ENCODE data around the gene SIGLEC11.
A peak's percentile ranks its signal among the peaks of the same experiment; 100 is the strongest.

Gene SIGLEC11

GRCh38 chr19:49938662-49939061, 22.3 kb downstream of the SIGLEC11 start:
- Mint-ChIP-seq H3K27ac (no peak overlapping the region), H3K9me3 (no peaks in the 10 kb centered on the region), H3K27me3 (peaks cover 14 to 36% of the 10 kb centered on the region in 2 donors), H3K4me1 (ENCODE audit: low read depth in 2 of 2) (peaks cover 2 to 13% of the 10 kb centered on the region in 2 donors), H3K36me3 (ENCODE audit: insufficient read depth) (peaks cover 7% of the 10 kb centered on the region), H3K4me3 (no peak overlapping the region)
- no peak for ATAC-seq (replicated peaks)
- DNase-seq = no peak

GRCh38 chr19:49937750-49938381, 23.1 kb downstream of the SIGLEC11 start:
- Mint-ChIP-seq H3K27me3 (peaks cover 6 to 28% of the 10 kb centered on the region in 2 donors), H3K4me3 (no peak overlapping the region), H3K36me3 (ENCODE audit: insufficient read depth) (peaks cover 7% of the 10 kb centered on the region), H3K4me1 (ENCODE audit: low read depth in 2 of 2) (peaks cover 10 to 19% of the 10 kb centered on the region in 2 donors), H3K27ac (no peak overlapping the region), H3K9me3 (no peaks in the 10 kb centered on the region)
- ATAC-seq (replicated peaks) = peak; percentile 55
- peak; percentile 75 to 77 (median 76) for DNase-seq

- H3K27ac Mint-ChIP-seq = no peak overlapping the region
- no peak overlapping the region for H3K4me3 Mint-ChIP-seq
- no peaks in the 10 kb centered on the region for H3K9me3 Mint-ChIP-seq
- H3K27me3 Mint-ChIP-seq = peaks cover 0 to 17% of the 10 kb centered on the region in 2 donors
- peaks cover 19 to 27% of the 10 kb centered on the region in 2 donors for H3K4me1 Mint-ChIP-seq (ENCODE audit: low read depth in 2 of 2)
- DNase-seq (no peak), ATAC-seq (replicated peaks) (no peak)
- H3K36me3 Mint-ChIP-seq (ENCODE audit: insufficient read depth) = peaks cover 18% of the 10 kb centered on the region
Observed at GRCh38 chr19:49936549-49936948, 24.4 kb downstream of the SIGLEC11 start.

DNA sequence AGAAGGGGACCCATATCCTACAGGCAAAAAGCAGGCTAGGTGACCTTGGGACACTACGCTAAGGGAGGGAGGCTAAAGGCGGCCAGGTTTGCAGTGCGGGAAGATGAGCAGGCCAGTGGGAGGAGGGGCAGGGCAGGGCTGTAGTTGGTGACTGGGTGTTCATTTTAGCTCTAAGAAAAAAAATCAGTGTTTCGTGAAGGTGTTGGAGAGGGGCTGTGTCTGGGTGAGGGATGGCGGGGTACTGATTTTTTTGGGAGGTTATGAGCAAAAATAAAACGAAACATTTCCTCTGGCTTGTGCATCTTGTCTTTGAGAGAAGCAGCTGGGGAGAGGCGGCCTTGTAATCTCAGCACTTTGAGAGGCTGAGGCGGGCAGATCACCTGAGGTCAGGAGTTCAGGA, 27.3 kb downstream of the SIGLEC11 start:
- no peaks in the 10 kb centered on the region for H3K9me3 Mint-ChIP-seq
- H3K27ac Mint-ChIP-seq = peak overlapping the region in 1 of 2 donors; percentile 66
- no peak for DNase-seq
- H3K36me3 Mint-ChIP-seq (ENCODE audit: insufficient read depth) = peaks cover 38% of the 10 kb centered on the region
- no peaks in the 10 kb centered on the region for H3K27me3 Mint-ChIP-seq
- H3K4me3 Mint-ChIP-seq = peak overlapping the region in 1 of 2 donors; percentile 75
- no peak for ATAC-seq (replicated peaks)
- peaks cover 42 to 43% of the 10 kb centered on the region in 2 donors for H3K4me1 Mint-ChIP-seq (ENCODE audit: low read depth in 2 of 2)

GRCh38 chr19:49932731-49933131, 28.2 kb downstream of the SIGLEC11 start:
- peak overlapping the region; percentile 37 to 75 for H3K4me3 Mint-ChIP-seq
- H3K27me3 Mint-ChIP-seq = no peaks in the 10 kb centered on the region
- no peaks in the 10 kb centered on the region for H3K9me3 Mint-ChIP-seq
- H3K36me3 Mint-ChIP-seq (ENCODE audit: insufficient read depth) = peaks cover 47% of the 10 kb centered on the region
- H3K27ac Mint-ChIP-seq = peak overlapping the region; percentile 66 to 72
- peak; percentile 44 to 65 (median 52) for DNase-seq
- peak; percentile 35 for ATAC-seq (replicated peaks)
- peaks cover 48 to 49% of the 10 kb centered on the region in 2 donors for H3K4me1 Mint-ChIP-seq (ENCODE audit: low read depth in 2 of 2)

DNA sequence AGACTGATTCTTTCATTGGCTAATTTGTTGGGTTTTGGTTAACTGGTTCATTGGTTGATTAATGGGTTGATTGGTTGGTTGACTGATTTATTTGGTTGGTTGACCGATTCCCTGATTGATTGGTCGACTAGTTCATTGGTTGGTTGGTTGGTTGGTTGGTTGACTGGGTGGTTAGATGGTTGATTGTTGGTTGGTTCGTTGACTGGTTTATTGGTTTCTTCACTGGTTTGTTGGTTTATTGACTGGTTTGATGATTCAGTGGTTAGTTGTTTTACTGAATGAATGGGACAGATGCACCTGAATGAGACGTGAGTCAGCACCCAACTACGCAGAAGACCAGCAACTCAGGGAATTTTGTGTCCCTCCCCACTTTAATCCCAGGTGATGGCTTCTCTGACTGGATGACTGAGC, 28.9 kb downstream of the SIGLEC11 start:
- peaks cover 51 to 55% of the 10 kb centered on the region in 2 donors for H3K4me1 Mint-ChIP-seq (ENCODE audit: low read depth in 2 of 2)
- H3K36me3 Mint-ChIP-seq (ENCODE audit: insufficient read depth) = peaks cover 49% of the 10 kb centered on the region
- H3K9me3 Mint-ChIP-seq = no peaks in the 10 kb centered on the region

GRCh38 chr19:49931293-49932040, 29.5 kb downstream of the SIGLEC11 start:
- peak overlapping the region; percentile 75 to 100 for H3K4me3 Mint-ChIP-seq
- H3K4me1 Mint-ChIP-seq (ENCODE audit: low read depth in 2 of 2) = peaks cover 52 to 55% of the 10 kb centered on the region in 2 donors

More for the DNA sequence above, 28.9 kb downstream of the SIGLEC11 start:
- H3K27me3 Mint-ChIP-seq = no peaks in the 10 kb centered on the region
- DNase-seq (no peak), ATAC-seq (replicated peaks) (no peak)
- peak overlapping the region in 1 of 2 donors; percentile 72 for H3K27ac Mint-ChIP-seq
- H3K4me3 Mint-ChIP-seq = peak overlapping the region; percentile 37 to 75

GRCh38 chr19:49930483-49931011, 30.4 kb downstream of the SIGLEC11 start:
- Mint-ChIP-seq H3K27ac (peak overlapping the region; percentile 94 to 98), H3K9me3 (no peaks in the 10 kb centered on the region), H3K4me1 (ENCODE audit: low read depth in 2 of 2) (peaks cover 53 to 55% of the 10 kb centered on the region in 2 donors), H3K4me3 (peak overlapping the region; percentile 87 to 100), H3K27me3 (no peaks in the 10 kb centered on the region), H3K36me3 (ENCODE audit: insufficient read depth) (peaks cover 58% of the 10 kb centered on the region)
- ATAC-seq (replicated peaks) = no peak
- no peak for DNase-seq

More at GRCh38 chr19:49931293-49932040, 29.5 kb downstream of the SIGLEC11 start:
- Mint-ChIP-seq H3K27ac (no peak overlapping the region), H3K36me3 (ENCODE audit: insufficient read depth) (peaks cover 50% of the 10 kb centered on the region), H3K27me3 (no peaks in the 10 kb centered on the region), H3K9me3 (no peaks in the 10 kb centered on the region)
- no peak for DNase-seq
- ATAC-seq (replicated peaks) = no peak

DNA sequence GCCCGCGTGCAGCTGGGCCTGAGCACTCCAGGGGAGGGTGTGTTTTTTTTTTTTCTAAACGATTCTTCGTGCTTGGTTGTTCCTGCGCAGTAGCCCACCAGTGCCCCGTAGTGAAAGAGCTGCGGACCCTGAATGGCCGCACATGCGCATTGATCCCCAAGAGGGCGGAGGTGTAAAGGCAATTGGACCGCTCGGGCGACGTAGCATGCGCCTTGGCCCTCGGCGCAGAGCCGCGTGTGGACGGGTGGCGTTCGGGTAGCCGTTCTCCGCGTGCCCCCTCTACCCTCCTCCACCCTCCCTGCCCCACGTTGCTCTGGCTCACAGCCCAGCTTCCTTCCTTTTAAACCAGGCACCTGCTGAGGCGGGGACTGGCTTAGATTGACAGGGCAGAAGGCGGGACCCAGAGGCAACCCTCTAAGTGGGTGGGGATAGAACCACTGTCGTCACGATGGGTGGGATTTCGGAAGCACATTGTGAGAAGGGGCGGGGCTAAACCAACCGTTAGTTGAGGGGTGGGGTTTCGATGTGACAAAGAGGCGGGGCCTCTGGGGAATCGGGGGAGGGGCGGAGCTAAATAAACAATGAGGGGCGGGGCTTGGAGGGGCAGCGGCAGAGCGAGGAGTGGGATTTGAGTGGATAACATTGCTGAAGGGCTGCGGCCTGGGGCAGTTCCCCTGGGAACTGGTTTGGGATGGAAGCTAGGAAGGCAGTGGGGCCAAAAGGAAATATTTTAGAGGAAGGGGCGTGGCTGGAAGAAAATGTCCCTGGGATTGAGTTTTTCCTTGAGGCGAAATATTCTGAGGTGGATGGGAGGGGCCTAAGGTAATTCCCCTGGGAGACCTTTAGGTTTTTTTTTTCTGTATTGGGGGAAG, 31.1 kb downstream of the SIGLEC11 start:
- no peaks in the 10 kb centered on the region for H3K9me3 Mint-ChIP-seq
- peaks cover 55 to 56% of the 10 kb centered on the region in 2 donors for H3K4me1 Mint-ChIP-seq (ENCODE audit: low read depth in 2 of 2)
- H3K4me3 Mint-ChIP-seq = peak overlapping the region; percentile 87 to 100
- peak overlapping the region; percentile 94 to 98 for H3K27ac Mint-ChIP-seq
- H3K27me3 Mint-ChIP-seq = no peaks in the 10 kb centered on the region
- H3K36me3 Mint-ChIP-seq (ENCODE audit: insufficient read depth) = peaks cover 63% of the 10 kb centered on the region
- ATAC-seq (replicated peaks) (peak; percentile 81), DNase-seq (peak; percentile 91 to 93 (median 92))

DNA sequence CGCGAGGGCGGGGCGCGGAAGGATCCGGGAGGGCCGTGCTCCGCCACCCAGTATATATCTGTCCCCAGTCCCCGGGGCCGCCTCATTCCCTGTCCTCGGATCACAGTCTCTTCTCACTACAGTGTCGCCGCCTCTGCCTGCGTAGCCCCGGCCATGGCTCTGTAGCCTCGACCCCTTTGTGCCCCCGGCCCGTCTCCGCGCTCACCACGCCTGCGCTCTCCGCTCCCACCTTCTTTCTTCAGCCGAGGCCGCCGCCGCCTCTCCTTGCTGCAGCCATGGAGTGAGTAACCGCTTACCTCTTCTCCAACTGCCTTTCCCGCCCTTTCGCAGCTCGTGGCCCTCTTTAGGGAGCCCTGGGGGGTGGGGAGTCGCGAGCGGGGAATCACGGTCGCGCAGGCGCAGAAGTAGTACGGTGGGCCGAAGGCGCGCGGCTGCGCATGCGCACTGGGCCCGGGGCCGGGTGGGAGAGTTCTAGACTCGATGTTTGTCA, 31.8 kb downstream of the SIGLEC11 start, which contains the start of the genes ATF5 and NUP62:
Gene ATF5 (plus strand): TSS at position 85 of the 490 bp plus-strand sequence. CDS start 1,646 bp downstream, outside the sequence.
Gene NUP62 (minus strand): TSS at position 384 of the 490 bp plus-strand sequence. CDS start 19,697 bp downstream, outside the sequence.
- H3K9me3 Mint-ChIP-seq = no peaks in the 10 kb centered on the region
- ATAC-seq (replicated peaks) (peak; percentile 55), DNase-seq (peak; percentile 93 to 94 (median 93))
- peak within 1 kb of the TSS; percentile 94 to 98 for H3K27ac Mint-ChIP-seq
- H3K4me3 Mint-ChIP-seq = peak within 1 kb of the TSS; percentile 87 to 100
- H3K36me3 Mint-ChIP-seq (ENCODE audit: insufficient read depth) = peaks cover 68% of the 10 kb centered on the region
- no peaks in the 10 kb centered on the region for H3K27me3 Mint-ChIP-seq
- H3K4me1 Mint-ChIP-seq (ENCODE audit: low read depth in 2 of 2) = peaks cover 55 to 58% of the 10 kb centered on the region in 2 donors

DNA sequence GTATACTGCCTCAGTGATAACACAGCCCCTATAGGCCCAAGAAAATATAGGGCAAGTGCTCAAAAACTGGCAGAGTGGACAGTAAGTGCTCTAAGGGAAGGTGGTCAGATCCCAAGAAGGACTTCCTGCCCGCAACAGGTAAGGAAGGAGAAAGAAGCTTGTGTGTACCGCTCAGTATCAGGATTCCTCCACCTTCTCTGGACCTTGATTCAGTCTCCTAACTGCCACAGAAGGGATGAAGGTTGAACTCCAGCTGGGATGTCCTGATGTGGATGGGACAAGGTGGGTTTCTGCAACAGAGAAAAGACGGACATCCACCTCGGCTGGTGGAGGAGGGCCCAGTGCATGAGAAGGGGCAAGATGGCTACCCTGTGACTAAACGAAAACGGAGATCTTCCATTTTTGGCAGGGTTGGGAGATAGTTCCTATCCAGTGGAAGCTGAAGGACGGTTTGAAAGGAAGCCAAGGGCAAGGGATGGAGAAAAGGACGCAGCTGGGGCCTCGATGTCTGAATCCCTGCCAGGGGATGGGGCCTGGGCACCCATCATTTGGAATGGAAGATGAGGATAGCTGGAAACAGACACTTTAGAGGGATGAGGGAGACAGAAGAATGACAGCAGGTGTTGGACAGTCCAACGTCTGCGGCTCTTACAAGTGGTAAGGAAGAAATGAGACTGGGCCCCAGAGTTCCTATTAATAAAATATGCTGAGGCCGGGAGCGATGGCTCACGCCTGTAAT, 33.3 kb downstream of the SIGLEC11 start:
- no peaks in the 10 kb centered on the region for H3K9me3 Mint-ChIP-seq
- H3K36me3 Mint-ChIP-seq (ENCODE audit: insufficient read depth) = peaks cover 68% of the 10 kb centered on the region
- peaks cover 42 to 54% of the 10 kb centered on the region in 2 donors for H3K4me1 Mint-ChIP-seq (ENCODE audit: low read depth in 2 of 2)
- H3K27ac Mint-ChIP-seq = peak overlapping the region; percentile 94 to 98
- H3K27me3 Mint-ChIP-seq = no peaks in the 10 kb centered on the region
- H3K4me3 Mint-ChIP-seq = peak overlapping the region; percentile 87 to 100
- ATAC-seq (replicated peaks) = no peak
- DNase-seq = no peak

- peak overlapping the region in 1 of 2 donors; percentile 32 for H3K27ac Mint-ChIP-seq
Observed at GRCh38 chr19:49926515-49926914, 34.5 kb downstream of the SIGLEC11 start.

More at GRCh38 chr19:49926515-49926914, 34.5 kb downstream of the SIGLEC11 start:
- DNase-seq (no peak), ATAC-seq (replicated peaks) (no peak)
- H3K4me1 Mint-ChIP-seq (ENCODE audit: low read depth in 2 of 2) = peaks cover 35 to 52% of the 10 kb centered on the region in 2 donors
- no peaks in the 10 kb centered on the region for H3K27me3 Mint-ChIP-seq
- no peak overlapping the region for H3K4me3 Mint-ChIP-seq
- peaks cover 58% of the 10 kb centered on the region for H3K36me3 Mint-ChIP-seq (ENCODE audit: insufficient read depth)
- no peaks in the 10 kb centered on the region for H3K9me3 Mint-ChIP-seq

Measured in effector memory CD8-positive, alpha-beta T cell (primary cell).